SU-DHL-6 (cell line): ENCODE data around the gene WIF1.

Experiments
- H2AFZ ChIP-seq: fragments of 200-600 bp; sonication (generic); 2 replicates; pipeline ENCODE4 v1.6.1; 2014; ENCODE audit warnings: low read depth, mild to moderate bottlenecking, moderate library complexity, mixed read lengths, antibody characterized with exemption, low read length; ENCODE audit not compliant: severe bottlenecking
- H3F3A ChIP-seq: fragments of 200-600 bp; shearing (Covaris generic); 2 replicates; pipeline ENCODE4 v1.6.0; 2016; ENCODE audit warnings: antibody characterized with exemption, mild to moderate bottlenecking; ENCODE audit not compliant: insufficient read depth
- H3K27ac ChIP-seq: fragments of 200-600 bp; sonication (generic); 2 replicates; pipeline ENCODE4 v1.5.1; 2016; ENCODE audit warnings: low read depth, mild to moderate bottlenecking, low read length, moderate library complexity, mixed read lengths
- H3K27me3 ChIP-seq: fragments of 200-600 bp; sonication (generic), shearing (Covaris generic); 2 replicates; pipeline ENCODE4 v1.6.0; 2014; ENCODE audit warnings: mild to moderate bottlenecking, low read length
- H3K36me3 ChIP-seq: fragments of 200-600 bp; sonication (generic); 2 replicates; pipeline ENCODE4 v1.6.1; 2014; ENCODE audit warnings: mild to moderate bottlenecking, low read length, mixed read lengths
- H3K4me2 ChIP-seq: fragments of 300-600, 200-600 bp; shearing (Covaris generic), sonication (generic); 2 replicates; pipeline ENCODE4 v1.6.0; 2014; ENCODE audit warnings: low read length, low read depth, mild to moderate bottlenecking; ENCODE audit not compliant: poor library complexity, severe bottlenecking
- H3K4me3 ChIP-seq: fragments of 200-600 bp; sonication (generic); 2 replicates; pipeline ENCODE4 v1.5.1; 2014; ENCODE audit warnings: antibody characterized with exemption, low read length, mild to moderate bottlenecking, mixed read lengths; ENCODE audit not compliant: insufficient read depth, poor library complexity, severe bottlenecking
- H3K79me2 ChIP-seq: fragments of 200-600 bp; sonication (generic); 2 replicates; pipeline ENCODE4 v1.6.1; 2014; ENCODE audit warnings: mild to moderate bottlenecking, low read length, moderate library complexity; ENCODE audit not compliant: insufficient read depth
- H3K9ac ChIP-seq: fragments of 200-600 bp; sonication (generic); 2 replicates; pipeline ENCODE4 v1.7.0; 2014; ENCODE audit warnings: mild to moderate bottlenecking, low read length
- H3K9me2 ChIP-seq: fragments of 200-600 bp; sonication (generic); replicated peaks from 2 replicates; pipeline ENCODE4 v1.6.1; 2014; ENCODE audit warnings: low read length; ENCODE audit not compliant: insufficient read depth
- H3K9me3 ChIP-seq: fragments of 200-600 bp; sonication (generic); 2 replicates; pipeline ENCODE4 v1.6.1; 2014; ENCODE audit warnings: low read length, mixed read lengths; ENCODE audit not compliant: insufficient read depth
- H4K20me1 ChIP-seq: fragments of 200-600 bp; sonication (generic); 2 replicates; pipeline ENCODE4 v1.6.1; 2014; ENCODE audit warnings: low read depth, mild to moderate bottlenecking, antibody characterized with exemption, low read length, moderate library complexity, mixed read lengths
- EZH2phosphoT487 ChIP-seq: fragments of 200-600 bp; sonication (generic), shearing (Covaris generic); conservative IDR thresholded peaks from 2 replicates; pipeline ENCODE4 v1.6.1; 2018; ENCODE audit warnings: mild to moderate bottlenecking, antibody characterized with exemption, low read length, moderate library complexity, mixed read lengths
- TF ChIP-seq, protein P1 (sequence below): fragments of 200-600 bp; sonication (generic); IDR thresholded peaks from one replicate; pipeline ENCODE4 v1.5.1; 2017; ENCODE audit warnings: antibody characterized with exemption, mild to moderate bottlenecking, low read length, moderate library complexity; ENCODE audit not compliant: insufficient read depth, poor library complexity, severe bottlenecking

Gene WIF1

GRCh38 chr12:65162609-65163008 is 41.5 kb upstream of the WIF1 start:
- H3K36me3 ChIP-seq = no peaks in the 10 kb centered on the region
- no peak overlapping the region for H2AFZ ChIP-seq
- H3K27ac ChIP-seq = no peak overlapping the region
- H4K20me1 ChIP-seq = no peaks in the 10 kb centered on the region
- H3F3A ChIP-seq = no peaks in the 10 kb centered on the region
- TF ChIP-seq EZH2phosphoT487 = no peak
- TF ChIP-seq, protein P1, sequence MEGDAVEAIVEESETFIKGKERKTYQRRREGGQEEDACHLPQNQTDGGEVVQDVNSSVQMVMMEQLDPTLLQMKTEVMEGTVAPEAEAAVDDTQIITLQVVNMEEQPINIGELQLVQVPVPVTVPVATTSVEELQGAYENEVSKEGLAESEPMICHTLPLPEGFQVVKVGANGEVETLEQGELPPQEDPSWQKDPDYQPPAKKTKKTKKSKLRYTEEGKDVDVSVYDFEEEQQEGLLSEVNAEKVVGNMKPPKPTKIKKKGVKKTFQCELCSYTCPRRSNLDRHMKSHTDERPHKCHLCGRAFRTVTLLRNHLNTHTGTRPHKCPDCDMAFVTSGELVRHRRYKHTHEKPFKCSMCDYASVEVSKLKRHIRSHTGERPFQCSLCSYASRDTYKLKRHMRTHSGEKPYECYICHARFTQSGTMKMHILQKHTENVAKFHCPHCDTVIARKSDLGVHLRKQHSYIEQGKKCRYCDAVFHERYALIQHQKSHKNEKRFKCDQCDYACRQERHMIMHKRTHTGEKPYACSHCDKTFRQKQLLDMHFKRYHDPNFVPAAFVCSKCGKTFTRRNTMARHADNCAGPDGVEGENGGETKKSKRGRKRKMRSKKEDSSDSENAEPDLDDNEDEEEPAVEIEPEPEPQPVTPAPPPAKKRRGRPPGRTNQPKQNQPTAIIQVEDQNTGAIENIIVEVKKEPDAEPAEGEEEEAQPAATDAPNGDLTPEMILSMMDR = no peak
- no peak overlapping the region for H3K4me2 ChIP-seq
- H3K79me2 ChIP-seq = no peaks in the 10 kb centered on the region
- no peaks in the 10 kb centered on the region for H3K9me2 ChIP-seq
- no peak overlapping the region for H3K9ac ChIP-seq
- H3K27me3 ChIP-seq = no peaks in the 10 kb centered on the region
- no peaks in the 10 kb centered on the region for H3K9me3 ChIP-seq
- no peak overlapping the region for H3K4me3 ChIP-seq

GRCh38 chr12:65157091-65157490 is 36.0 kb upstream of the WIF1 start:
- H3K27ac ChIP-seq = peak overlapping the region; percentile 54
- H3K4me3 ChIP-seq = peak overlapping the region; percentile 7
- H3K4me2 ChIP-seq = peak overlapping the region; percentile 60
- no peaks in the 10 kb centered on the region for H4K20me1 ChIP-seq
- no peaks in the 10 kb centered on the region for H3K27me3 ChIP-seq
- peak overlapping the region; percentile 85 for H2AFZ ChIP-seq
- H3K36me3 ChIP-seq = no peaks in the 10 kb centered on the region
- no peak for TF ChIP-seq EZH2phosphoT487
- TF ChIP-seq, protein P1 = no peak
- H3F3A ChIP-seq = 0 out of 2 replicates have a peak, but pooled peaks cover 5% of the 10 kb centered on the region
- peak overlapping the region; percentile 23 for H3K9ac ChIP-seq
- no peaks in the 10 kb centered on the region for H3K79me2 ChIP-seq
- no peaks in the 10 kb centered on the region for H3K9me2 ChIP-seq
- no peaks in the 10 kb centered on the region for H3K9me3 ChIP-seq

DNA sequence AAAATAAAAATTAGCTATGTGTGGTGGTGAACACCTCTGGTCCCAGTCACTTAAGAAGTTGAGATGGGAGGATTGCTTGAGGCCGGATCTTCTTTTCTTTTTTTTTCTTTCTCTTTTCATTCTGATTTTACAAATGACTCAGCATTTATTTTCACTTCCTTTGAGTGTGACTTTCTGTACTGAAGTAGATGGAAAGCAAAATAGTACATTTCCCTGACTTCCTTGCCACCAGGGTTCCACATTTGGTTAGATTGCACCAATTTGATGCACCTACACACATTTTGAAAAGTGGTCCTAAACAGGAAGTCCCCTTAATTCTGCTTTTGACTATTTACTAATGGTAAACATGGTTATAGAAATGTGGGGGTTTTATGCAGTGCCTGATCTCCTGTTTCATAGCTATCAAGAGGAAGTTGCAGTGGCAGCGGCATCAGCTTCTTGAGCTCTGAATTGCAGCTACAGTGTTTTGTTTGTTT is 35.3 kb upstream of the WIF1 start:
- peak overlapping the region; percentile 7 for H3K4me3 ChIP-seq
- no peaks in the 10 kb centered on the region for H3K9me3 ChIP-seq
- H3K36me3 ChIP-seq = no peaks in the 10 kb centered on the region
- H3K4me2 ChIP-seq = peak overlapping the region; percentile 60
- peak overlapping the region; percentile 23 for H3K9ac ChIP-seq
- no peaks in the 10 kb centered on the region for H3K27me3 ChIP-seq
- H3F3A ChIP-seq = 0 out of 2 replicates have a peak, but pooled peaks cover 5% of the 10 kb centered on the region
- H3K79me2 ChIP-seq = no peaks in the 10 kb centered on the region
- H3K27ac ChIP-seq = peak overlapping the region; percentile 54
- no peaks in the 10 kb centered on the region for H4K20me1 ChIP-seq
- TF ChIP-seq, protein P1 = no peak
- TF ChIP-seq EZH2phosphoT487 = no peak
- H2AFZ ChIP-seq = peak overlapping the region; percentile 85
- no peaks in the 10 kb centered on the region for H3K9me2 ChIP-seq

DNA sequence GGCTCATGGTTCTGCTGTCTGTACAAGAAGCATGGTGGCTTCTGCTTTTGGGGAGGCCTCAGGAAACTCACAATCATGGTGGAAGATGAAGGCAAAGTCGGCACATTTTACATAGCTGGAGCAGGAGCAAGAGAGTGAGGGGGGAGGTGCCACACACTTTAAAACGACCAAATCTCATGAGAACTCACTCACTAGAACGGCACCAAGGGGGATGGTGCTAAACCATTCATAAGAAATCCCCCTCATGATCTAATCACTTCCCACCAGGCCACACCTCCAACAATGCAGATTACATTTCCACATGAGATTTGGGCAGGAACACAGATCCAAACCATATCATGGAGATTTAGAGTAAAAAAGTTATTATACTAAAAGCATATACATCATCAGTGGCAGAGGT is 34.7 kb upstream of the WIF1 start:
- H3K27ac ChIP-seq = peak overlapping the region; percentile 54; the same call in 1 of the 2 replicates
- 0 out of 2 replicates have a peak overlapping the region, but pooled peaks have one; percentile 23 for H3K9ac ChIP-seq
- H3K9me3 ChIP-seq = no peaks in the 10 kb centered on the region
- H2AFZ ChIP-seq = peak overlapping the region; percentile 85
- no peaks in the 10 kb centered on the region for H3K27me3 ChIP-seq
- H3F3A ChIP-seq = 0 out of 2 replicates have a peak, but pooled peaks cover 5% of the 10 kb centered on the region
- no peaks in the 10 kb centered on the region for H4K20me1 ChIP-seq
- TF ChIP-seq, protein P1 = no peak
- no peak for TF ChIP-seq EZH2phosphoT487
- no peaks in the 10 kb centered on the region for H3K79me2 ChIP-seq
- H3K4me2 ChIP-seq = peak overlapping the region; percentile 60
- no peaks in the 10 kb centered on the region for H3K36me3 ChIP-seq
- no peak overlapping the region for H3K4me3 ChIP-seq
- H3K9me2 ChIP-seq = no peaks in the 10 kb centered on the region
